Activated CD4-positive, alpha-beta T cell treated with anti-CD3 and anti-CD28 coated beads, Interleukin-10, Interleukin-2, amounts not matched to agents 100 ng/mL and 50 ng/mL, durations not matched to agents 16 hours and 8 hours (primary cell): ENCODE data around the gene MYO9B.
"Not testable (repeated sequence)": the region's sequence is repeated elsewhere in the genome, so short reads cannot be mapped to it uniquely, and the experiment has no call there.

ENCODE experiments used
- DNase-seq: peaks from one replicate; pipeline ENCODE4 v3.0.0-alpha.2; 2020

MYO9B gene

DNA sequence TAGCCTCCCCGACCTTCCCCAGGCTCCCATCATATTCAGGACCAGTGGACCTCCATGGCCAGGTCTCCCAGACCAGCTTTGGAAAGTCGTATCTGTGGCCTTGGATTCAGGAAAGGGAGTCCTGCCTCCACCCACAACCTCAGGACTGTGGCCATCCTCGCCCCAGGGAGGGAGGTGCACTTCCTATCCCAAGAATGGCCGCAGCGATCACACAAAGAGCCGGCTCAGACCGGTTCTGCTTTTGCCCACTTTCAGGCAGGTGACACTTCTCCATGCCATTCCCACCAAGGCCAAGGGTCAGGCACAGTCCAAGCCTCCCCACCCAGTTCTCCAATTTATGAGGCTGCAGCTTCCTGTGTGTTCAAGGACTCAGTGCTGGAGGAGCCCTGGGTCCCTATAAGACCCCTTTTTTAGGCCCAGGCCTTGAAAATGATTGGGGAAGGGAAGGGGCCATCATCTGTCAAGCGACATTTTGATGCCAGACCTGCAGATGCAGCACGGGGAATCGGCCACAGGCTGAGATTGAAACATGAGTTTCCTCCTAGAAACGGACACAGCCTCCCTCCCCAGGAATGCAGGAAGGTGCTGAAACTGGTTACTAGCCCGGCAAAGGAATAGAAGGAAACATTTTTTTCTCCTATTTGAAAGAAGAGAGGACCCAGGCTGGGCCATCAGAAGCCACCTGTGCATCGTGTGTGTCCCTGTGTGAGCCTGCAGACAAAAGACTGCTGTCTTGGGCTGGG is 74.0 kb downstream of the MYO9B start:
- DNase-seq = no peak

DNA sequence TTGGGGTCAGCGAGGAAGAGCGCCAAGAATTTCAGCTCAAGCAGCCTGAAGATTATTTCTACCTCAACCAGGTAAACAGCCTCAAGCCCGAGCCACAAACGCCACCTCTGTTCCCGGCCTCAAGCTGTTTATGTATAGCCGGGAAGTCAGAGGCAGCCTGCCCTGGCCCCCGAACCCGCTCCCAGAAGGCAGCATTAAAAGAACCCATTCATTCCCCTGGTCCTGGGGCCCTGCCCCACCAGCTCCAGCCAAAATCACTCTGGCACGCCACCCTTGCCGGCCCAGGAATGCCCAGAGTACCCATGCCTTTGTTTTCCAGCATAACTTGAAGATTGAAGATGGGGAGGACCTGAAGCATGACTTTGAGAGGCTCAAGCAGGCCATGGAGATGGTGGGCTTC is 78.4 kb downstream of the MYO9B start:
- DNase-seq = no peak

DNA sequence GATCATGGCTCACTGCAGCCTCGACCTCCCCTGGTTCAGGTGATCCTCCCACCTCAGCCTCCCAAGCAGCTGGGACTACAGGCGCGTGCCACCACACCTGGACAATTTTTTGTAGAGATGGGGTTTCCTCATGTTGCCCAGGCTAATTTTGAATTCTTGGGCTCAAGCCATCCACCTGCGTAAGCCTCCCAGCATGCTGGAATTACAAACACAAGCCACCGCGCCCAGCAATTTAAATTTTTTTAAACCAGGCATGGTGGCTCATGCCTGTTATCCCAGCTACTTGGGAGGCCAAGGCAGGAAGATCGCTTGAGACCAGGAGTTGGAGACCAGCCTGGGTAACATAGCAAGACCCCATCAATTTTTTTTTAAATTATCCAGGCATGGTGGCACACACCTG is 79.7 kb downstream of the MYO9B start:
- no peak for DNase-seq

DNA sequence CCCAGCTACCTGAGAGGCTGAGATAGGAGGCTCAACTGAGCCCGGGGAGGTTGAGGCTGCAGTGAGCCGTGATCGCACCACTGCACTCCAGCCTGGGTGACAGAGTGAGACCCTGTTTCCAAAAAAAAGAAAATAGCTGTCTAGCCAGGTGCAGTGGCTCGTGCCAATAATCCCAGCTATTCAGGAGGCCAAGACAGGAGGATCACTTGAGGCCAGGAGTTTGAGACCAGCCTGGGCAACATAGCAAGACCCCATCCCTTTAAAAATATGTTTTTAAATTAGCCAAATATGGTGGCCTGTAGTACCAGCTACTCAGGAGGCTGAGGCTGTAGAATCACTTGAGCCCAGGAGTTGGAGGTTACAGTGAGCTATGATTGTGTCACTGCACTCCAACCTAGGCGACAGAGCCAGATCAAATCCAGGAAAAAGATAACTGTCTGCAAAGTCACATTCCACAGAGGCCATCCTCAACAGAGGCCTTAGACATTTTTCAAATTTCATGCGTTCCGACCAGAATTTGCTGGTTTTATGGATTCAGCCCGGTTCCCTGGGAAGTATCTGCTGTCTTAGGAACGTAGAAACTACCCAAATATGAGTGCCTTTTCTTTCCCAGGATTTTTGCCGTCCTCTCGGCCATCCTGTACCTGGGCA is 80.8 kb downstream of the MYO9B start:
- no peak for DNase-seq

DNA sequence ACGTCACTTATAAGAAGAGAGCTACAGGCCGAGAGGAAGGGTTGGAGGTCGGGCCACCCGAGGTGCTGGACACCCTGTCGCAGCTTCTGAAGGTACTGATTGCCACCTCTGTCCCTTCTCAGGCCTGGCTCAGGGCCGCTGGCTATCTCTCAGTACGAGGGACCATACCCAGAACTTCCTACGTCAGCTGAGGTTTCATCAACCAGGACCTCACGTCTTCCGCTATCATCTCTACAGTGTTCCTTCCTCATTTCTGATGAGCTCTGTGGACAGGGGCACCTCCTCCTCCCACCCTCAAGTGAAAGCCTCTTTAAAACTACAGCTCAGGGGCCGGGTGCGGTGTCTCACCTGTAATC is 81.3 kb downstream of the MYO9B start:
- DNase-seq = no peak

DNA sequence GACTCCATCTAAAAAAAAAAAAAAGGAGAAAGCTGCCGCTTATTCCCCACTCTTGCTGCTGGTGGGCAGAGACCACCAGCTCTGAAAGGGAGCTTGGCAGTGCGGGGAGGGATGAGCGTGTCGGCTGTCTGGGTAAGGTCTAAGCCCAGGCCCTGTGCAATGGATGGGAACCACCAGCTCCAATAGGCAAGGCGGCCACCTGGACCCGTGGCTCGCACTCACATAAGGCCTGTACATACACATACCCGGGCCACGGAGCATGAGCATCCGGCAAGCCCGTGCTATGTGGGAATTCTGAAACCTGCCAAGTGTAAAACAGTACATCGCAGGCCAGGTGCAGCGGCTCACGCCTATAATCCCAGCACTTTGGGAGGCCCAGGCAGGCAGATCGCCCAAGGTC is 83.0 kb downstream of the MYO9B start:
- DNase-seq = no peak

DNA sequence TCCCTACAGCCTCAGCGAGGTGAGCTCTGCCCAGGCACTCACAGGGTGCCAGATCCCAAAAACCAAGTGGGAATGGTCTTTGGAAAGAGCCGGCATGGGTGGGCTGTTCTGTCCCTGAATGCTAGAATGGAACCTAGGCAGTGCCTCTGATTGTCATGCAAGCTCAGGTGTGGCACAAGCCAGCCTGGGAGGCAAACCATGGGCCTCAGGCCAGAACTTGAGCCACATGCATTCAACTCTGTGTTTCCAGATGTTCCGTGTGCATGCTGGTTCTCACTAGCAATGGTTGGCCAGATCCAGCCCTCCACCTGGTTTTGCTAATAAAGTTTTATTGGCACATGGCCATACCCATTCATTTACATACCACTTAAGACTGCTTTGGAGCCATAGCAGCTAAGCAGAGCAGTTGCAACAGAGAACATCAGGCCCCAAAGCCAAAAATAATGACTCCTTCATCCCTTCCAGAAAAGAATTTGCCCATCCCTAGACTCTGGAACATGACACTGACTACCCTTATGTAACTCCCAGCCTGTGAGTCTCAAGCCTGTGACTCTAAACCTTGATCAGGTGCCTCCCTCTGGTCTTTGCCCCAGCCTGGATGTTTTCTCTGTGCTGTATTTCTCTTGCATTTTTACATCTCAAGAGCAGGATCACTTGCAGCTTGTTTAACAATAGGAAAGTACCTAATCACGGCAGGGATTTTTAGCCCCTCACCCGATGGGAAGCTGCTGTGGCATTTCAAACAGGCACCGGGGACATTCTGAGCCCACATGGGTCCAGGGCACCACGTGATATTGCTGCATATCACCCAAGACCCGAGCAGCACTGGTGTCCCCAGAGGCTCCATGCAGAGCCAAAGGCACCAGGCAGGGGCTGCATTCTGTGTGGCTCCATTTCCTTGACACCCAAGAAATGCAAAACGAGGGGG is 84.2 kb downstream of the MYO9B start:
- no peak for DNase-seq

DNA sequence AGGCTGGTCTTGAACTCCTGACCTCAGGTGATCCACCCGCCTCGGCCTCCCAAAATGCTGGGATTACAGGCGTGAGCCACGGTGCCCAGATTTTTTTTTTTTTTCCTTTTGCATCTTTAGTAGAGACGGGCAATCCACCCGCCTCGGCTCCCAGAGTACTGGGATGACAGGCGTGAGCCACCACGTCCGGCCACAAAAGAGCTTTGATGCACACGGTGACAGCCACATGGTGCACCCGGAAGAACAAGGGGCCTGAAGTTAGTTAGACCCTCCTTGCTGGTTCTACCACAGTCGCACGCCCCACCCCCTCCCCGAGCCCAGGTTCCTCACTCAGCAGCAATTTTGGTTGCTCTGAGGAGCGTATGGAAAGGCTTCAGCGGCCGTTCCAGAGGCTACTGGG is 85.3 kb downstream of the MYO9B start:
- peak; percentile 42 for DNase-seq

DNA sequence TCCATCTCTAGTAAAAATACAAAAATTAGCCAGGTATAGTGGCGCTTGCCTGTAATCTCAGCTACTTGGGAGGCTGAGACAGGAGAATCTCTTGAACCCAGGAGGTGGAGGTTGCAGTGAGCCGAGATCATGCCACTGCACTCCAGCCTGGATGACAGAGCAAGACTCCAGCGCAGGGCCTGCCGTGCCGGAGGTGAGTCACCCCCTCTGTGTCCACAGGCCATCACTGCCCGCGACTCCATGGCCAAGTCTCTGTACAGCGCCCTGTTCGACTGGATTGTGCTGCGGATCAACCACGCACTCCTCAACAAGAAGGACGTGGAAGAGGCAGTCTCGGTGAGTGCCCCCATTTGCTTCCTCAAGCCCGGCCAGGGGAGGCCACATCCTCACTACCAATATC is 86.6 kb downstream of the MYO9B start:
- DNase-seq = not testable (repeated sequence)

DNA sequence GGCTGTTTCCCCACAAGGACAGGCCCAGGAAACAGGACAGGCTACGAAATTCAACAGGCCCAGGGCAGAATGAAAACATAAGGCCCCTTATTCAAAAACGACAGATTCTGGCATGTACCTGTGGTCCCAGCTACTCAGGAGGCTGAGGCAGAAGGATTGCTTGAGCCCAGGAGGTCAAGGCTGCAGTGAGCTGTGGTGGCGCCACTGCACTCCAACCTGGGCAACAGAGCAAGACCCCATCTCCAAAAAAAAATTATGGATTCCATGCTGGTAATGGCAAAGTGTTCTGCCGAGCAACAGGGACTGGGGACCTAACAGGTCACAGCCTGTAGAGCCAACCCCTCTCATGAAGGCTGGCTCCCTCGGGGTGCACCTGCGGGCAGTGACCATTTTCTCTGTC is 87.0 kb downstream of the MYO9B start:
- no peak for DNase-seq

DNA sequence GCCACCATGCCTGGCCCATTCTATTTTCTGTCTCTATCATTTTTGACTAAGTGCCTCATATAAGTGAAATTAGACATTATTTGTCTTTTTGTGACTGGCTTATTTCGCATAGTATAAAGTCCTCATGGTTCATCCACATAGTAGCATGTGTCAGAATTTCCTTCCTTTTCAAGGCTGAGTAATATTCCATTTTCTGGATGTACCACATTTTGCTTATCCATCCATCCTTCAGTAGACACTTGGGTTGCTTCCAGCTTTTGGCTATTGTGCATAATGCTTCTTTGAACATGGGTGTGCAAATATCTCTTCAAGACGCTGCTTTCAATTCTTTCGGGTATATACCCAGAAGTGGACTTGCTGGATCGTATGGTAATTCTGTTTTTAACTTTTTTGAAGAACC is 88.1 kb downstream of the MYO9B start:
- no peak for DNase-seq

DNA sequence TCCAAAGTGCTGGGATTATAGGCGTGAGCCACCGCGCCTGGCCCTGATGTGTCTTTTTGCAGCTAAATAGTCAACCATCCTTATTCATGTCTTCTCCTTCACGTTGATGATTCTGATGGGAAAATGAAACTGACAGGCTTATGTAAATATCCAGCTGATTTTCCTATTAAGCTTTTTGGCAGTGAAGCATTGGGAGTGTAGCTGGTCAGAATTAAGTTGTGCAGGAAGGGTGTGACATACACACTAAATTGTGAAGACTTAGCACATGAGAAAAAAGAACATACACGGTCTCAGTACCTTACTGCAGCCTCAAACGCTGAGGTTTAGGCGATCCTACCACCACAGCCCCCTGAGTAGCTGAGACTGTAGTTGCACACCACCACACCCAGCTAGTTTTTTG is 89.1 kb downstream of the MYO9B start:
- DNase-seq = no peak

DNA sequence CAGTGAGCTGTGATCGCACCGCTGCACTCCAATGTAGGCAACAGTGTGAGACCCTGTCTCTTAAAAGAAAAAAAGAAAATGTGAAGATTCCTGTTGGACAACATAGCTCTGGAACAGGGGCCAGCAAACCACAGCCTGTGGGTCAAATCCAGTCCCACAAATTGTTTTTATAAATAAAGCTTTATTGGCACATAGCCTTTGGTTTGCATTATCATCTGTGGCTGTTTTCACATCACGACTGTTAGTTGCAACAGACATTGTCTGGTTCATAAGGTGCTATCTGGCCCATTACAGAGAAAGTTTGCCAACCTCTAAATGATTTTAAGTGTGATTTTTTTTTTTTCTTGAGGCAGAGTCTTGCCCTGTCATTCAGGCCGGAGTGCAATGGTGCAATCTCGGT is 90.1 kb downstream of the MYO9B start:
- no peak for DNase-seq

DNA sequence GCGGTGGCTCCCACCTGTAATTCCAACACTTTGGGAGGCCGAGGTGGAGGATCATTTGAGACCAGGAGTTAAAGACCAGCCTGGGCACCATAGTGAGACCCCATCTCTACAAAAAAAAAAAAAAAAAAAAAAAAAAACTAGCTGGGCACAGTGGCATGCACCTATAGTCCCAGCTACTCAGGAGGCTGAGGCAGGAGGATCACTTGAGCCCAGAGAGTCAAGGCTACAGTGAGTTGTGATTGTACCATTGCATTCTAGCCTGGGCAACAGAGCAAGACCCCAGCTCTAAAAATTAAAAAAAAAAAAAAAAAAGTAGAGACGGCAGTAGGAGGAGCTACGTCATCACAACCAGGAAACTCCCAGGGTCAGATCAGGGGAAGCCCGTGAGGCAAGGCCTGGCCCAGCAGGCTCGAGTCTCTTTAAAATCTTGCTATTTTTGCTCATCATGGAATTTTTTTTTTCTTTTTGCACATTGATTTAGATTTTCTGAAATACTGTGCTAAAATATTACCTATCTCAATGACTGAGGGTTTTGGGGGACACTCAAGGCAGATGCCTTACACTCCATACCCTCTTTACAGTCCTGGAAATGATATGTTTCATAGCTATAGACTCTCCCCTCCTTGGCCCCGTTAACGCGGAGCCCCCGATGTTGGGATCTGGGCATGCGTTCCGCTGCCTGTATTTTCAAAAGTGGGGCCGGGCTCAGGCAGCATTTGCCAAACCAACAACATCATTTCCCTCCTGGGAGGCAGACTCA is 95.1 kb downstream of the MYO9B start:
- peak; percentile 16 for DNase-seq

DNA sequence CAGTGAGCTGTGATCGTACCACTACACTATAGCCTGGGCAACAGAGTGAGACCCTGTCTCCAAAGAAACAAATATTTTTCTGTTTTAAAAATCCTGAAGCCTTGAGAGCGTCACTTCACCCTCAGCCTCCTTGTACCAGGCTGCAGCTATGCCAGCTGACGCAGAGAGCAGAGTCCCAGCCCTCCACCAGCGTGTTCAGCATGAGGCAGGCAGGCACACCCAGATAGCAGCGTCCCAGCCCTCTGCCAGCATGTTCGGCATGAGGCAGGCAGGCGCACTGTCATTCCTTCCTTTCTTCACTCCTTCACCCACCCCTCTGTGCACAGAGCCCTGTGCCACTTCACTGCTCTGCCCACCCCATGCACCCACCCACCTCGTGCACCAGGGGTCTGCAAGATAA is 96.3 kb downstream of the MYO9B start:
- no peak for DNase-seq

DNA sequence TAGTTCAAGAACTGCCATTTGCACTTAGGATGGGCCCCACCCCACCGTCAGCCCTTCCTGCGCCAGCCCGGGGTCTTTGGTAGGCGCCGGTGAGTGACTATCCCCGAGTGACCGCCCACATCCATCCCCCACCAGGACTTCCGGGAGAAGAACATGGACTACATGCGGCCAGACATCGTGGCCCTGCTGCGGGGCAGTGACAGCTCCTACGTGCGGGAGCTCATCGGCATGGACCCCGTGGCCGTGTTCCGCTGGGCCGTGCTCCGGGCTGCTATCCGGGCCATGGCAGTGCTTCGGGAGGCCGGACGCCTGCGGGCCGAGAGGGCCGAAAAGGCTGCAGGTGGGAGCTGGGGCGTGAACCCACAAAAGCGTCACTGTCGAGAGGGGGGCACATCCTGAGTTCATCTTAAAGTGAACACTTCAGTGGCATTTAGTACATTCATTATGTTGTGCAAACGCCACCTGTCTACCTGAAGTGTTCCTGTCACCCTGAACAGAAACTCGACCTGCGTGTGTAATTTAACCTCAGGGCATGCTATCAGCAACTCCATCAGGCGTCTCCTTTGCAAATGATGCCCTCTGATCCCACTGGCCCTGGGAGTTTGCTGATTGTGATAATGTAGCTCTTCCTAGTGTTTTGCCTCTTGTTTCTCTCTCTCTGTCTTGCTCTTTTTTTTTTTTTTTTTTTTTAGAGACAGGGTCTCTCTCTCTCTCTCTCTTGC is 97.2 kb downstream of the MYO9B start:
- DNase-seq = no peak

DNA sequence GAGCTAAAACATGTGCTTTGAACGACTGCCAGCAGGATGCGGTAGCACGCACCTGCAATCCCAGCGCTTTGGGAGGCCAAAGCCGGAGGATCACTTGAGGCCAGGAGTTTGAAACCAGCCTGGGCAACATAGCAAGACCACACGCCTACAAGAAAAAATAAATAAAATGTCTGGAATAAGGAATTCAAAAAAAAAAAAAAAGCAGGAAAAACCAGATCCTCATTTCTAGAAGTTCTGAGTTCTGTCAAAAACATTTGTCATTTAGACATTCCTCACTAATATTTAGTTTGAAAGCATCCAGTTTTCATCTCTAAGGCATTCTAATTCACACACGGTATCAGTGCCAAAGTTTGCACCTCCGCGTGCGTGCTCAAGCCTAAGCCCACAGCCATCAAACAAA is 102.7 kb downstream of the MYO9B start:
- DNase-seq = no peak

DNA sequence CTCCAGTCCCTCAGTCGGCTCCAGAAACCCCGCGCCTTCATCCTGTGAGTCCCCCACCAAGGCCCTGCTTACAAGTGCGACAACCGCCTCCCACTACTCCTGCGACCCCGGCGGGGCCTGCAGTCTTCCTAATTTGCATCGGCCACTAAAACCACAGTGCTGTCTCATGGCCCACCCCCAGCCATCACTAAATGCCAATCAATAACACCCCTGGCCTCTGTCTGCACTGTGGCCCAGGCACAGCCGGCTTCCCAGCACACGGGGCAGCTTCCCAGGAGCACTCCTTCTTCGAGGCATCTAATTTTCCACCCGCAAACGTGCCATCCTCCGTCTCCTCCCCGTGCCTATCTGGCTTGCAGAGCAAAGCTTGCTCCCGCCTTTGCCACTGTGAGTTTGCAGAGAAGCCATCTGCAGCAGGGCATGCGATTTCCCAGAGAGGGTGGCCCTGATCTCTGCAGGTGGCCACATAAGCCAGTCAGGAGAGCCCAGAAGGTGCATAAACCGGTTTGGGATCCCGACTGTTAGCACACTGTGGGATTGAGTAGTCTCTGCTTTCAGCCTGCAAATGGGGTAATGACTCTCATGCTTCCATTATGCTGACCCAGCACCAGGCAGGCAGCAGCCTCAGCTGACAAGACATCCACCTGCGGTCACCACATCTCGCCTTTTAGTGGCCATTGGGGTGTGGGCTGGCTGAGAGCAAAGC is 105.6 kb downstream of the MYO9B start:
- DNase-seq = no peak

DNA sequence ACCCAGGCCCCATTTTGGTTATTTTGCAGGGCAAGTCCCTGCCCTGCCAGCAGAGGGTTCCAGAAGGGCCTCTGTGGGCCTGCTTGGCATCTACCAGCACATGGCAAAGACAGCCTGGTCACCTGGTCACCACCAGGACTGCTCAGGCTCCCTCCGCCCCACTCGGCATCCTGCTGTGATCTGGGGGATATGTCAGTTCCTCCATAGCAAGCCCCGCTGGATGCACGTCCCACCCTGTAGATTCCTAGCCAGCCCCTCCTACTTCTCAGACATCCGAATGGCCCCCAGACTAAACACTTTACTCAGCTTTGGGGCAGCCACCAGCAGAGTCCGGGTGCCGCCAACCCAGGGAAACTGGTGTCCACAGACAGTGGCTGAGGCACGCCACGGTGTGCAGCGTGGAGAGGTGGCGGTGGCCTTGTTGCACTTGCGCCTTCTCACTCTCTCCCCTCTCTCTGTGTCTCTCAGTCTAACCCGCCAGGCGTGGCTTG is 107.7 kb downstream of the MYO9B start:
- DNase-seq = peak; percentile 26

DNA sequence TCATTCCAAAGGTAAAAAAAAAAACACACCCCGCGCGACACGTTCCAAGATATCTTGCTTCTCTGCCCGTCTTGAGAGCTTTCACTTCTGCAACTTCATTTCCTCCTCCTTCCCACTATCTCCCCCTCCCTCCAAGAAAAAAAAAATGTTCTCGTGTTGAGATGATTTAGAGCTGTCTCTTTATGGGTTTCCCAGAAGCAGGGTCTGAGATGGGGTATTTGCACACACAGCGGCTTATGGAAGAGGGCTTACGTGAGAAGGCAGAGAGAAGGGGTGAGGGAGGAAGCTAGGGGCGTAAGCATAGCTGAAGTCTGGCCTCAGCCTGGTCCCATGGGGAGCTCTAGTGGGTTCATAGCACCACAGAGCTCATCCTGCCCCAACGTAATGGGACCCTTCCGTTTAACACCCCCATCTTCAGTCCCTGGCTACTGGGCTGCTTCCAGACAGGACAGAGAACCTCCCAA is 108.3 kb downstream of the MYO9B start:
- peak; percentile 23 for DNase-seq

DNA sequence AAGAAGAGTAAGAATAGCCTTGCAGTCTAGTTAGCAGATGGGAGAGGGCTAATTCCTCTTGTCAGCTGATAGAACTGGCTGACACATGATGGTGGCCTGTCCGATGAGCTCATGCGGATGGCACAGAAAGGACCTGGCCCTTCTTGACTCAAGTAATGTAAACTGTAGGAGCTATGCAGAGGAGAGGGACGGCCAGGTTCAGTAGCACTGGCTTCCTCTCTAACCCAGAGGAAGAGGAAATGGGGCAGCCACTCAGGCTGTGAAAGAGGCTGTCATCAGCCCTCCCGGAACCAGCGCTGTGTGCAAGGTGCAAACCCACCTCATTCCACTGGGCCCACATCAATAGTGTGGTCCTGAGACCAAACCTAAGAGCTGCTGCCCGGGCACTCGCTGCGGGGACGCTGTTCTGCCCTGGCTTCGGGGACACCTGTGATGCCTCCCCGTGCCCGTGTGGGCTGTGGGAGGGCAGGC is 108.8 kb downstream of the MYO9B start:
- peak; percentile 72 for DNase-seq
